ENCODE results near the gene HEPHL1. TPM values are rescaled to one million over a fixed set of nuclear protein-coding genes. Genes with fewer than 3 reads are reported as not detected.
"Not testable (repeated sequence)": the region's sequence is repeated elsewhere in the genome, so short reads cannot be mapped to it uniquely, and the experiment has no call there.

The HEPHL1 gene, protein sequence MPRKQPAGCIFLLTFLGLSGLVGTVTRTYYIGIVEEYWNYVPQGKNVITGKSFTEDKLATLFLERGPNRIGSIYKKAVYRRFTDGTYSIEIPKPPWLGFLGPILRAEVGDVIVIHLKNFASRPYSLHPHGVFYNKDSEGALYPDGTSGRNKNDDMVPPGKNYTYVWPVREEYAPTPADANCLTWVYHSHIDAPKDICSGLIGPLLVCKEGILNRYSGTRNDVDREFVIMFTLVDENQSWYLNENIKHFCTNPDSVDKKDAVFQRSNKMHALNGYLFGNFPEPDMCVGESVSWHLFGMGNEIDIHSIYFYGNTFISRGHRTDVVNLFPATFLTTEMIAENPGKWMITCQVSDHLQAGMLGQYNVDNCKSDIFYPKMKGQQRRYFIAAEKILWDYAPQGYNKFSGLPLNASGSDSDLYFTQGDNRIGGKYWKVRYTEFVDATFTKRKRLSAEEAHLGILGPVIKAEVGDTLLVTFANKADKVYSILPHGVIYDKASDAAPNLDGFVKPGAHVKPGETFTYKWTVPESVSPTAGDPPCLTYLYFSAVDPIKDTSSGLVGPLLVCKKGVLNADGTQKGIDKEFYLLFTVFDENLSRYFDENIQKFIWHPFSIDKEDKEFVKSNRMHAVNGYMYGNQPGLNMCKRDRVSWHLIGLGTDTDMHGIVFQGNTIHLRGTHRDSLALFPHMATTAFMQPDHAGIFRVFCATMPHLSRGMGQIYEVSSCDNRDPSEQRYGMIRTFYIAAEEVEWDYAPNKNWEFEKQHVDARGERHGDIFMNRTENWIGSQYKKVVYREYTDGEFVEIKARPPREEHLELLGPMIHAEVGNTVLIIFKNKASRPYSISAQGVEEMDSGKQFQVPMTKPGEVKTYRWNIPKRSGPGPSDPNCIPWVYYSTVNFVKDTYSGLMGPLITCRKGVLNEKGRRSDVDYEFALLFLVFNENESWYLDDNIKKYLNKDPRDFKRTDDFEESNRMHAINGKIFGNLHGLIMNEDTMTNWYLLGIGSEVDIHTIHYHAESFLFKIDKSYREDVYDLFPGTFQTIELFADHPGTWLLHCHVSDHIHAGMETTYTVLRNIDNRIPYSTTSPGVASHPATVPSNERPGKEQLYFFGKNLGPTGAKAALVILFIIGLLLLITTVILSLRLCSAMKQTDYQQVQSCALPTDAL
- polyA plus RNA-seq (2011; rRNA removed) (not detected in 2 replicates), polyA minus RNA-seq (2011; rRNA and poly(A)+ RNA removed) (not detected in 2 replicates)

- DNase-seq (ENCODE audit: low read depth), result peak; percentile 4
- ChIA-PET POLR2A (no interaction called here), CTCF (interaction anchor here (0.5 kb wide), 1 partner anchor 23 kb away, joined by 3 read pairs; no protein-coding TSS in a partner anchor)
- H3K27me3 ChIP-seq (ENCODE audit: control insufficient read depth, insufficient read depth, low read length), result no peaks in the 10 kb centered on the region
- no peaks in the 10 kb centered on the region for H3K36me3 ChIP-seq (ENCODE audit: control insufficient read depth, insufficient read depth, low read length)
- TF ChIP-seq, protein P1, sequence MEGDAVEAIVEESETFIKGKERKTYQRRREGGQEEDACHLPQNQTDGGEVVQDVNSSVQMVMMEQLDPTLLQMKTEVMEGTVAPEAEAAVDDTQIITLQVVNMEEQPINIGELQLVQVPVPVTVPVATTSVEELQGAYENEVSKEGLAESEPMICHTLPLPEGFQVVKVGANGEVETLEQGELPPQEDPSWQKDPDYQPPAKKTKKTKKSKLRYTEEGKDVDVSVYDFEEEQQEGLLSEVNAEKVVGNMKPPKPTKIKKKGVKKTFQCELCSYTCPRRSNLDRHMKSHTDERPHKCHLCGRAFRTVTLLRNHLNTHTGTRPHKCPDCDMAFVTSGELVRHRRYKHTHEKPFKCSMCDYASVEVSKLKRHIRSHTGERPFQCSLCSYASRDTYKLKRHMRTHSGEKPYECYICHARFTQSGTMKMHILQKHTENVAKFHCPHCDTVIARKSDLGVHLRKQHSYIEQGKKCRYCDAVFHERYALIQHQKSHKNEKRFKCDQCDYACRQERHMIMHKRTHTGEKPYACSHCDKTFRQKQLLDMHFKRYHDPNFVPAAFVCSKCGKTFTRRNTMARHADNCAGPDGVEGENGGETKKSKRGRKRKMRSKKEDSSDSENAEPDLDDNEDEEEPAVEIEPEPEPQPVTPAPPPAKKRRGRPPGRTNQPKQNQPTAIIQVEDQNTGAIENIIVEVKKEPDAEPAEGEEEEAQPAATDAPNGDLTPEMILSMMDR (IDR thresholded peaks at IDR 0.05; ENCODE audit: insufficient read depth, low read depth, low read length), result no peak
- H3K4me3 ChIP-seq (ENCODE audit: low read depth, low read length), result no peak within 1 kb of the TSS
These were observed at the start of gene HEPHL1 for GRCh38 chr11:94020777-94021481. TSS of gene HEPHL1 (plus strand) at chr11:94021354. CDS start at chr11:94021369, 15 bp downstream.

DNA sequence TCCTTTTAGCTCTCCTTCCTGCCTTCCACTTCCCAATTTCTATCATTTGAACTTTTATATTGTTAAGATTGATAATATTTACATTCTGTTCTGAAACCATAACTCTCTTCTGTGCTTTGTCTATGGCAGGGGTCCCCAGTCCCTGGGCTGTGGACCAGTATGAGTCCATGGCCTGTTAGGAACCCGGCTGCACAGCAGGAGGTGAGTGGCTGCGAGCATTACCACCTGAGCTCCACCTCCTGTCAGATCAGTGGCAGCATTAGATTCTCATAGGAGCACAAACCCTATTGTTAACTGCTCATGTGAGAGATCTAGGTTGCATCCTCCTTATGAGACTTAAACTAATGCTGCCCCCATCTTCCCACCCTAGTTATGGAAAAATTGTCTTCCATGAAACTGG, 48.4 kb upstream of the HEPHL1 start:
- POLR2A ChIA-PET, result no interaction called here
- H3K36me3 ChIP-seq (ENCODE audit: control insufficient read depth, insufficient read depth, low read length), result no peaks in the 10 kb centered on the region
- CTCF ChIA-PET, result no interaction called here

GRCh38 chr11:93973322-93974051, 47.7 kb upstream of the HEPHL1 start:
- CTCF ChIA-PET; POLR2A ChIA-PET; H3K4me3 ChIP-seq (ENCODE audit: low read depth, low read length); DNase-seq (ENCODE audit: low read depth); H3K27me3 ChIP-seq (ENCODE audit: control insufficient read depth, insufficient read depth, low read length); H3K36me3 ChIP-seq (ENCODE audit: control insufficient read depth, insufficient read depth, low read length): not testable (repeated sequence)

More for the DNA sequence above, 48.4 kb upstream of the HEPHL1 start:
- TF ChIP-seq, protein P1 (IDR thresholded peaks at IDR 0.05; ENCODE audit: insufficient read depth, low read depth, low read length), result no peak
- no peak for DNase-seq (ENCODE audit: low read depth)
- peaks cover 2% of the 10 kb centered on the region for H3K27me3 ChIP-seq (ENCODE audit: control insufficient read depth, insufficient read depth, low read length)
- H3K4me3 ChIP-seq (ENCODE audit: low read depth, low read length), result no peak overlapping the region

GRCh38 chr11:93974759-93975158, 46.4 kb upstream of the HEPHL1 start:
- CTCF ChIA-PET, result no interaction called here

DNA sequence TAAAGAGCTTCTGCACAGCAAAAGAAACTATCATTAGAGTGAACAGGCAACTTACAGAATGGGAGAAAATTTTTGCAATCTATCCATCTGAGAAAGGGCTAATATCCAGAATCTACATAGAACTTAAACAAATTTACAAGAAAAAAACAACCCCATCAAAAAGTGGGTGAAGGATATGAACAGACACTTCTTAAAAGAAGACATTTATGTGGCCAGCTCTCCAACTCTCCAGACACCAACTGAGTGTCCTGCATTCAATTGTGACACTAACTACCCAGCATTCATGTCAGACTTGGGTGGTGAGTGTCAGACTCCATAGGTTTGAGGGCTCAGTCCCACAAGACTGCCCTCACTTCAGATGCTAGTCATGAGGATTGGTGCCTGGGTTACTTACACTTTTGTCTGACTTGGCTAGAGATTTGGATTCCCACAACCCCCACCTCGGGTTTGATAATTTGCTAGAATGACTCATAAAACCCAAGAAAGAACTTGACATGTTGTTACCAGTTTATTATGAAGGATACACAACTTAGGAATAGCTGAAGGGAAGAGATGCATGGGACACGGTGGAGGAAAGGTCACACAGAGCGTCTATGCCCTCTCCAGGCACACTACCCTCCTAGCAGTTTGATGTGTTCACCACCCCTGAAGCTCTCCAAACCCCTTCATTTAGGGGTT, 44.4 kb upstream of the HEPHL1 start:
- H3K36me3 ChIP-seq (ENCODE audit: control insufficient read depth, insufficient read depth, low read length); DNase-seq (ENCODE audit: low read depth); CTCF ChIA-PET; H3K27me3 ChIP-seq (ENCODE audit: control insufficient read depth, insufficient read depth, low read length); POLR2A ChIA-PET; H3K4me3 ChIP-seq (ENCODE audit: low read depth, low read length): not testable (repeated sequence)

More at GRCh38 chr11:93974759-93975158, 46.4 kb upstream of the HEPHL1 start:
- POLR2A ChIA-PET, result no interaction called here
- Histone ChIP-seq H3K36me3 (ENCODE audit: control insufficient read depth, insufficient read depth, low read length) (no peaks in the 10 kb centered on the region), H3K27me3 (ENCODE audit: control insufficient read depth, insufficient read depth, low read length) (no peaks in the 10 kb centered on the region; the same call in 1 of the 2 replicates), H3K4me3 (ENCODE audit: low read depth, low read length) (no peak overlapping the region)
- DNase-seq (ENCODE audit: low read depth), result no peak
- TF ChIP-seq, protein P1 (IDR thresholded peaks at IDR 0.05; ENCODE audit: insufficient read depth, low read depth, low read length), result no peak

Measured in BJ (cell line).